ENCODE data around the gene CACNG3.
"Not testable (repeated sequence)": the region's sequence is repeated elsewhere in the genome, so short reads cannot be mapped to it uniquely, and the experiment has no call there.

The CACNG3 gene

DNA sequence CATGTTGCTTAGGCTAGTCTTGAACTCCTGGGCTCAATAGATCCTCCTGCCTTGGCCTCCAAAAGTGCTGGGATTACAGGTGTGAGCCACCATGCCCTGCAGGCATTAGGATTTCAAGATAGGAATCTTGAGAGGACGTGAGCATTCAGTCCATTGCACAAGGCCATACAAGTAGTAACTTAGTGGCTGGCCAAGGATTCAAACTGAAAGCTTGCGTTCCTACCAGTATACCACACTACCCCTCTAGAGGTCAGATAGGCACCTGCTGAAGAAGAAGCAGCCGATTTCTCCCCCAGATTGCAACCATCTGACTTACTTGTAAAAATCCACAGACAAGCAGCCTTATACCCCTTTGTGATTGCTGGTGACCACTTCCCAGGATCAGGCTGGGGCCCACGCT lies 80.9 kb downstream of the CACNG3 start:
- DNase-seq = no peak

DNA sequence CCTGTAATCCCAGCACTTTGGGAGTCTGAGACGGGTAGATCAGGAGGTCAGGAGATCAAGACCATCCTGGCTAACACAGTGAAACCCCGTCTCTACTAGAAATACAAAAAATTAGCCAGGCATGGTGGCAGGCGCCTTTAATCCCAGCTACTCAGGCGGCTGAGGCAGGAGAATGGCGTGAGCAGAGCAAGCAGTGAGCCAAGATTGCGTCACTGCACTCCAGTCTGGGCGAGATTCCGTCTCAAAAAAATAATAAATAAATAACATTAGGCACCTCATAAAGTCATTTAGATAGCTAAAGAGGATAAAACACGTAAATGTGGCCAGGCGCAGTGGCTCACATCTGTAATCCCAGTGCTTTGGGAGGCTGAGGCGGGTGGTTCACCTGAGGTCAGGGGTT lies 87.7 kb downstream of the CACNG3 start:
- DNase-seq = not testable (repeated sequence)

DNA sequence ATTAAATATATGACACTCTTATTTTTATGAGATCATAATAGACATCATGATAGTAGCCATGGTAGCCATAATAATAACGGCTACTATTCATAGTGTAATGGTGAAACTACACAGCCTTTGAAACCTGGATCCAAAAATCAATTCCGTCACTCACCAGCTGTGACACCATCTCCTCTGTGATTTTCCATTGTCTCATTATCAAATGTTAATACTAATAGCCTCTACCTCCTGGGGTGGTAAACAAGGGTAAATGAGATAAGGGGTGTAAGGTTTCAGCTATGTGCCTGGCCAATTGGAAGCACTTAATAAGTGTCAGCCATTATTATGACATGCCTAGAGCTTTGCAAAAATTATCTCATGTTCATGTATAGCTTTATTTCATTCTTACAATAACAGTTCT lies 88.6 kb downstream of the CACNG3 start:
- no peak for DNase-seq

DNA sequence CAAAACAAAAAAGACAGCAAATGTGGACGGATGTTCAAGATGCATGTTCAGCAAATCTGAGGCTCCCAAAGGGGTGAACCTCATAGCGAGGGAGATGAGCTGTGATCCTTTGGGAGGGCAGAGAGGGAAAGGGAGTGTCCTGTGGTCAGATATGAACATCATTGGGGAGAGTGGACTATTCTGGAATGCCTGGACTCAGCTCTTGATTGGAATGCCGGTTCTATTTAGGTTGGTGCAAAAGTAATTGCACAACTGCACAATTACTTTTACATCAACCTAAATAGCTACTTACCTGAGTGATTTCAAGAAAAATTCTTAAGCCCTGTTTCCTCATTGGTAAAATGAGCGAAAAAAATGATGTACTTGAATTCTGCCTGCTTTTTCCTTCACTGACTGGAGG lies 89.6 kb downstream of the CACNG3 start:
- DNase-seq = no peak

GRCh38 chr16:24346734-24347133 lies 90.6 kb downstream of the CACNG3 start:
- DNase-seq = no peak

DNA sequence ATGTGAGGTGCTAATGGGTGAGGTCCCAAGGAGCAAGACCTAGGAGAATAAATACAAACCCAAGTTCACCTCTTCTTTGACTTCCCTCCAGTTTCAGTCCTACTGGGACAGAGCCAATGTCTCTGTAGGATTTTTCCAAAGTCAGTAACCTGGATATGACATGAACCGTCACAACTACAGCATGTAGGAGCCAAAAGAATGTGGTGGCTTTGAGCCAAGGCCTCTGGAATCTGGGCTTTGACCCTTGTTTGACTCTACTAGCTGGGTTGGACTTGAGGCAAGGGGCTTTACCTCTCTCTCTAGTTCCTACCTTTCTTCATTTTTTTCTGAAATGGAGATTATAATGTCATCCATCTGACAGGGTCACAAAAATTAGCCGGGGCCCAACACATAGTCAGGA lies 91.4 kb downstream of the CACNG3 start:
- DNase-seq = no peak

GRCh38 chr16:24348545-24349290 lies 92.6 kb downstream of the CACNG3 start:
- DNase-seq = no peak

DNA sequence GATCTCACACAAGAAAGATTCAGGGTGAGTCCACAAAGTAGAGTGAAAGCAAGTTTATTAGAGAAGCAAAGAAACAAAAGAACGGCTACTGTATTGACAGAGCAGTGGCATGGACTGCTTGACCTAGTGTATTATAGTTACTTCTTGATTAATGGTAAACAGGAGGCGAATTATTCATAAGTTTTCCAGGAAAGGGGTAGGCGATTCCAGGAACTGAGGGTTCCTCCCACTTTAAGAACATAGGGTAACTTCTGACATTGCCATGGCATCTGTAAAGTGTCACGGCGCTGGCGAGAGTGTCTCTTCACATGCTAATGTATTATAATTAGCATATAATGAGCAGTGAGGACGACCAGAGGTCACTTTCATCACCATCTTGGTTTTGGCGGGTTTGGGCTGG lies 93.2 kb downstream of the CACNG3 start:
- no peak for DNase-seq

DNA sequence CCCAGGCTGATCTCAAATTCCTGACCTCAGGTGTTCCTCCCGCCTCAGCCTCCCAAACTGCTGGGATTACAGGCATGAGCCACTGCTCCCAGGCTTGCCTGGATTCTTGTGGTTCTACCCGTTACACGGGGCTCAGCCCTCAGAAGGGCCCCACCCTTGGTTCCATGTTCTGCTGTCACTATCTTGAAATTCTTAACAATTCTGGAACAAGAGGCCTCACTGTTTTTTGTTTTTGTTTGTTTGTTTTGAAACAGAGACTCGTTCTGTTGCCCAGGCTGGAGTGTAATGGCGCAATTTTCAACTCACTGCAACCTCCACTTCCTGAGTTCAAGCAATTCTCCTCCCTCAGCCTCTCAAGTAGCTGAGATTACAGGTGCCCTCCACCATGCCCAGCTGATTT lies 96.6 kb downstream of the CACNG3 start:
- DNase-seq = no peak

GRCh38 chr16:24353622-24354021 lies 97.5 kb downstream of the CACNG3 start:
- no peak for DNase-seq

GRCh38 chr16:24357511-24357910 lies 101.4 kb downstream of the CACNG3 start:
- no peak for DNase-seq

DNA sequence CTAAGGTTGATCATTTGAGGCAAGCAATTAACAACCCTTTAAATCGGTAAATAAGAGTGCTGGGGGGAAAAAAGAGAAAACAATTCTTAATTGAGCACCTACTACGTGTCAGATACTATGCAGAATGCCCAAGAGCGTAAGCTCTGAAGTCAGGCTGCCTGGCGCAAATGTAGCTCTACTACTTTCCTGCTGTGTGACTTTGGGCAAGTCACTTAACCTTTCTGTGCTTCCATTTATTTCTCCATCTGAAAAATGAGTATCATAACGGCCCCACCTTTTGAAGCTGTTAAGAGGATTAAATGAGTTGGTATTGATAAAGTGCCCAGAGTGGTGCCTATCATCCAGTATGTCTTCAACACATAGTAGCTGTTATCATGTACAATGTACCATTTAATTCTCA lies 102.0 kb downstream of the CACNG3 start:
- no peak for DNase-seq

GRCh38 chr16:24359490-24359889 lies 103.4 kb downstream of the CACNG3 start:
- no peak for DNase-seq

- DNase-seq = no peak
Observed at GRCh38 chr16:24360936-24361335, 104.8 kb downstream of the CACNG3 start.

- DNase-seq = no peak
Observed at GRCh38 chr16:24364596-24364995, 108.5 kb downstream of the CACNG3 start.

DNA sequence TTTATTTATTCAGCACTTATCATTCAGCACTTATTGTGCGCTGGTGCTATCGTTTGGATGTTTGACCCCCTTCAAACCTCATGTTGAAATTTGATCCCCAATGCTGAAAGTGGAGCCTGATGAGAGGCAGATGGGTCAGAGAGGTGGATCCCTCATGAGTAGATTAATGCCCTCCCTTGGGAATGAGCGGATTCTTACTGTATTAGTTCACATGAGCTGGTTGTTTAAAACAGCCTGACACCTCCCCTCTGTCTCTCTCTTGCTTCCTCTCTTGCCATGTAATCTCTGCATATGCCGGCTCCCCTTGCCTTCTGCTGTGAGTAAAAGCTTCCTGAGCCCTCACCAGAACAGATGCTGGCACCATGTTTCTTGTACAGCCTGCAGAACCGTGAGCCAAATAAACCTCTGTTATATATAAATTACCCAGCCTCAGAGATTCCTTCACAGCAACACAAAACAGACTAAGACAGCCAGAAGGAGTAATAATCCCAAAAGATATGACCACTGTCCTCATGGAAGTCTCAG lies 111.1 kb downstream of the CACNG3 start:
- DNase-seq = no peak

GRCh38 chr16:24372824-24373223 lies 116.7 kb downstream of the CACNG3 start:
- no peak for DNase-seq

GRCh38 chr16:24378999-24379398 lies 122.9 kb downstream of the CACNG3 start:
- no peak for DNase-seq

DNA sequence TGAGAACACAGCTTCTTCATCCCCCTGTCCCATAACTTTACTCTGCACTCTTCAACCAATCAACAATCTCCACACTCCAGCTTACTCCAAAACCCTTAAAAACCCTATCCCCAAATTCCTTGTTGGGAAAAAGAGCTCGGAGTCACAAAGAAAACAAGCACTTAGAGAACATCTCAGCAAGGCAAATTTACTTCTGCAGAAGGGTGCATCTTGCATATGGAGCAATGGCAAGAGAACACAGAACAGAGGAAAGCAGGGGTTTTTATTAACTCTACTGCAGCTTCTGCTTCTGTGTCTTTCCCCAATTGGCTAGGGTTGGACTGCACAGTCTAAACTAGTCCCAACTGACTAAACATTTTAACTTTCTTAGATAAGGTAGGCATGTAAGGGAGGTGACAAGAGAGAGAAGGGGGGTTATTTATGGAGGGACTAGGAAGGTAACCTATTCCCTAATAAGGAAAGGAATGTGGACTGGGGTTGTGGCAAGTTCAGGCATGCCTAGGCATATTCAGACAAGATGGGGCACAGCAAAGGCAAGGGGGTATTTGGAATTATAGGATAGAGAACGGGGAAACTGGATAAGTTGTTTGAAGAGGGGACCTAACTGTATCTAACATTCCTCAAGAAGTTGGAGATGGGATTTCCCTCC lies 125.5 kb downstream of the CACNG3 start:
- DNase-seq = no peak

DNA sequence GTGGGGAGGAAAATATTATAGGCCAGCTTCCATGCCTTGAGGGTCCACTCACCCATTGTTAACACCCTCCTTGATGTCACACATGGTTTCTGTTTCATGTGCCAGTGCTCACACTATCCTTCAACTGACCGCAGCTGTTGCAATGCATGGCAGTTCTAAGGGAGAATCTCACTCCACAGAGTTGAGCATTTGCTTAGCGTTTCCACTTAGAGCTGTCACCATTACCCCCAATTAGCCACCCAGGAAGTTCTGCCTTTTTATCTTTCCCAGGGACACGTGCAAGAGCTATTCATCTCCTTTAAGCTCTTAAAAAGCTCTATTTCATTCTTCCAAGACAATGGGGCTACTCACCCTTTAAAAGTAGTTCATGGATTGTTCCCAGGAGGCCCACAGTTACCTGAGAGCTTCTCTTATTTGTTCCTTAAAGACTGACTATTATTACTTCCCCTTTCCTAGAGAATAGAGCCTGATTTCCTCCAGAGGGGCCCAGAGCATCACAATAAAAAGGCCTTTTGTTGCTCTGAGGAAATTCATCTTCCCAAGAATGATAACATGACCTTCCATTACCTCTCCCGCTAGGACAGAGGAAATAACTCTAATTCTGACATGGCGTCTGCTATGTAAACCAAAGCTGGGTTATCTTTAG lies 126.8 kb downstream of the CACNG3 start:
- DNase-seq = no peak

GRCh38 chr16:24394341-24394740 lies 138.2 kb downstream of the CACNG3 start:
- DNase-seq = no peak

- no peak for DNase-seq
Observed at GRCh38 chr16:24396350-24397271, 140.5 kb downstream of the CACNG3 start.

GRCh38 chr16:24409045-24409444 lies 152.9 kb downstream of the CACNG3 start:
- no peak for DNase-seq
